ENCODE data around the gene TRPM3. TPM values are rescaled to one million over a fixed set of nuclear protein-coding genes. Genes with fewer than 3 reads are reported as not detected.

Gene TRPM3
- polyA plus RNA-seq, 3 donors, result not detected

- Mint-ChIP-seq H3K4me1 (no peaks in the 10 kb centered on the region), H3K9me3 (peaks cover 0 to 8% (median 4%) of the 10 kb centered on the region in 7 donors), H3K36me3 (no peaks in the 10 kb centered on the region), H3K27ac (no peak overlapping the region), H3K27me3 (ENCODE audit: low read depth in 3 of 3) (no peaks in the 10 kb centered on the region), H3K4me3 (no peak overlapping the region)
- no peak overlapping the region for H3K4me2 ChIP-seq (replicated peaks; ENCODE audit: extremely low read depth, low read length, poor library complexity, severe bottlenecking)
- intact Hi-C loops (cut with micrococcal nuclease), result no loop called here
- no peaks in the 10 kb centered on the region for H3K79me2 ChIP-seq (ENCODE audit: insufficient read depth, low read length)
- H3K27ac ChIP-seq (ENCODE audit: low read depth in 1 of 2, low read length in 2 of 2), result no peak overlapping the region
- no peaks in the 10 kb centered on the region for H3K27me3 ChIP-seq (ENCODE audit: control insufficient read depth in 2 of 2, insufficient read depth in 2 of 2, low read length in 2 of 2)
- H4K20me1 ChIP-seq (ENCODE audit: insufficient read depth, low read length), result no peaks in the 10 kb centered on the region
- no peaks in the 10 kb centered on the region for H3K36me3 ChIP-seq (replicated peaks in 1 of 2; ENCODE audit: control insufficient read depth in 1 of 2, insufficient read depth in 2 of 2, low read length in 2 of 2)
- H2AFZ ChIP-seq (ENCODE audit: insufficient read depth, low read depth, low read length, poor library complexity, severe bottlenecking), result no peak overlapping the region
- H3K4me1 ChIP-seq (ENCODE audit: control insufficient read depth in 1 of 2, insufficient read depth in 2 of 2, low read length in 2 of 2), result no peaks in the 10 kb centered on the region
- no peaks in the 10 kb centered on the region for H3K9me3 ChIP-seq (replicated peaks in 1 of 2; ENCODE audit: control insufficient read depth in 1 of 2, insufficient read depth in 1 of 2, low read length in 2 of 2)
- no peak for DNase-seq
- no peak for TF ChIP-seq CTCF (IDR thresholded peaks at IDR 0.05)
- no peak overlapping the region for H3K9ac ChIP-seq (ENCODE audit: insufficient read depth, low read length, poor library complexity, severe bottlenecking)
- 88% methylated on average over 1 of the region's 1 CpG for WGBS (ENCODE audit: insufficient coverage)
- no peak overlapping the region for H3K4me3 ChIP-seq (replicated peaks in 1 of 3; ENCODE audit: low read depth in 2 of 3, low read length in 3 of 3)
Observed at GRCh38 chr9:71105192-71105591, 16.2 kb downstream of the TRPM3 start.

- no peak for TF ChIP-seq CTCF (IDR thresholded peaks at IDR 0.05)
- H3K27me3 Mint-ChIP-seq (ENCODE audit: low read depth in 3 of 3), result no peaks in the 10 kb centered on the region
- no peaks in the 10 kb centered on the region for H3K27me3 ChIP-seq (ENCODE audit: control insufficient read depth in 2 of 2, insufficient read depth in 2 of 2, low read length in 2 of 2)
- H3K36me3 Mint-ChIP-seq, result no peaks in the 10 kb centered on the region
- H3K4me2 ChIP-seq (replicated peaks; ENCODE audit: extremely low read depth, low read length, poor library complexity, severe bottlenecking), result no peak overlapping the region
- intact Hi-C loops (cut with micrococcal nuclease), result no loop called here
- H3K4me1 Mint-ChIP-seq, result no peaks in the 10 kb centered on the region
- no peak overlapping the region for H3K27ac Mint-ChIP-seq
- H3K9me3 ChIP-seq (replicated peaks in 1 of 2; ENCODE audit: control insufficient read depth in 1 of 2, insufficient read depth in 1 of 2, low read length in 2 of 2), result no peaks in the 10 kb centered on the region
- H3K4me3 Mint-ChIP-seq, result no peak overlapping the region
- H3K79me2 ChIP-seq (ENCODE audit: insufficient read depth, low read length), result no peaks in the 10 kb centered on the region
- H3K27ac ChIP-seq (ENCODE audit: low read depth in 1 of 2, low read length in 2 of 2), result no peak overlapping the region
- H3K4me1 ChIP-seq (ENCODE audit: control insufficient read depth in 1 of 2, insufficient read depth in 2 of 2, low read length in 2 of 2), result no peaks in the 10 kb centered on the region
- no peak overlapping the region for H3K9ac ChIP-seq (ENCODE audit: insufficient read depth, low read length, poor library complexity, severe bottlenecking)
- H3K36me3 ChIP-seq (replicated peaks in 1 of 2; ENCODE audit: control insufficient read depth in 1 of 2, insufficient read depth in 2 of 2, low read length in 2 of 2), result no peaks in the 10 kb centered on the region
- no peak for DNase-seq
- peaks cover 0 to 3% (median 0%) of the 10 kb centered on the region in 7 donors for H3K9me3 Mint-ChIP-seq
- no peak overlapping the region for H3K4me3 ChIP-seq (replicated peaks in 1 of 3; ENCODE audit: low read depth in 2 of 3, low read length in 3 of 3)
- H2AFZ ChIP-seq (ENCODE audit: insufficient read depth, low read depth, low read length, poor library complexity, severe bottlenecking), result no peak overlapping the region
- no CpG with 5 or more reads among the region's 2 CpGs for WGBS (ENCODE audit: insufficient coverage)
- no peaks in the 10 kb centered on the region for H4K20me1 ChIP-seq (ENCODE audit: insufficient read depth, low read length)
Observed at GRCh38 chr9:71098801-71099200, 22.6 kb downstream of the TRPM3 start.

Measured in CD14-positive monocyte (primary cell).